ENCODE data around the gene AGAP1. TPM values are rescaled to one million over a fixed set of nuclear protein-coding genes. Genes with fewer than 3 reads are reported as not detected.

Gene AGAP1
- total RNA-seq, 1 donor: 18.5 TPM

DNA sequence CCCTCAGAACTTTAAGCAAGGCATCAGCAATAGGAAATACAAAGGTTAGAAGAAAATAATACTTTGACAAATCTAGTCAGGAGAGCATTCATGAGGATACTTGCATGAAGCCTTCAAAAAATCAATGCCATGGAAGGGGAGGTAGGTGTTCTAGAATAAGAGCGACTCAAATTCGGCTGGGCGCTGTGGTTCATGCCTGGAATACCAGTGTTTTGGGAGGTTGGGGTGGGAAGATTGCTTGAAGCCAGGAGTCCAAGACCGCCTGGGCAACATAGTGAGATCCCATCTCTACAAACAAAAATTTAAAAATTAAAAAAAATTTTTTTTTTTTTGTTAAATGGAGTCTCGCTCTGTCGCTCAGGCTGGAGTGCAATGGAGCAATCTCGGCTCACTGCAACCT, 652.6 kb downstream of the AGAP1 start:
- Histone ChIP-seq H3K27me3 (ENCODE audit: insufficient read depth, low read length) (no peaks in the 10 kb centered on the region), H4K20me1 (ENCODE audit: insufficient read depth, low read length) (no peaks in the 10 kb centered on the region), H3K4me1 (ENCODE audit: insufficient read depth, low read length) (no peaks in the 10 kb centered on the region), H3K27ac (ENCODE audit: low read depth, low read length) (no peak overlapping the region), H3K4me2 (ENCODE audit: insufficient read depth, low read length) (no peak overlapping the region), H3K79me2 (ENCODE audit: insufficient read depth, low read length) (no peaks in the 10 kb centered on the region), H3K9me3 (ENCODE audit: low read depth, low read length) (no peaks in the 10 kb centered on the region), H3K36me3 (ENCODE audit: insufficient read depth, low read length) (no peaks in the 10 kb centered on the region), H3K4me3 (ENCODE audit: insufficient read depth, low read length) (no peak overlapping the region), H2AFZ (ENCODE audit: low read length) (no peak overlapping the region)
- no peak for DNase-seq (ENCODE audit: insufficient read length, low spot score, missing footprints)
- TF ChIP-seq, protein P1, sequence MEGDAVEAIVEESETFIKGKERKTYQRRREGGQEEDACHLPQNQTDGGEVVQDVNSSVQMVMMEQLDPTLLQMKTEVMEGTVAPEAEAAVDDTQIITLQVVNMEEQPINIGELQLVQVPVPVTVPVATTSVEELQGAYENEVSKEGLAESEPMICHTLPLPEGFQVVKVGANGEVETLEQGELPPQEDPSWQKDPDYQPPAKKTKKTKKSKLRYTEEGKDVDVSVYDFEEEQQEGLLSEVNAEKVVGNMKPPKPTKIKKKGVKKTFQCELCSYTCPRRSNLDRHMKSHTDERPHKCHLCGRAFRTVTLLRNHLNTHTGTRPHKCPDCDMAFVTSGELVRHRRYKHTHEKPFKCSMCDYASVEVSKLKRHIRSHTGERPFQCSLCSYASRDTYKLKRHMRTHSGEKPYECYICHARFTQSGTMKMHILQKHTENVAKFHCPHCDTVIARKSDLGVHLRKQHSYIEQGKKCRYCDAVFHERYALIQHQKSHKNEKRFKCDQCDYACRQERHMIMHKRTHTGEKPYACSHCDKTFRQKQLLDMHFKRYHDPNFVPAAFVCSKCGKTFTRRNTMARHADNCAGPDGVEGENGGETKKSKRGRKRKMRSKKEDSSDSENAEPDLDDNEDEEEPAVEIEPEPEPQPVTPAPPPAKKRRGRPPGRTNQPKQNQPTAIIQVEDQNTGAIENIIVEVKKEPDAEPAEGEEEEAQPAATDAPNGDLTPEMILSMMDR (IDR thresholded peaks at IDR 0.05; ENCODE audit: extremely low read depth, low read depth, low read length): no peak

DNA sequence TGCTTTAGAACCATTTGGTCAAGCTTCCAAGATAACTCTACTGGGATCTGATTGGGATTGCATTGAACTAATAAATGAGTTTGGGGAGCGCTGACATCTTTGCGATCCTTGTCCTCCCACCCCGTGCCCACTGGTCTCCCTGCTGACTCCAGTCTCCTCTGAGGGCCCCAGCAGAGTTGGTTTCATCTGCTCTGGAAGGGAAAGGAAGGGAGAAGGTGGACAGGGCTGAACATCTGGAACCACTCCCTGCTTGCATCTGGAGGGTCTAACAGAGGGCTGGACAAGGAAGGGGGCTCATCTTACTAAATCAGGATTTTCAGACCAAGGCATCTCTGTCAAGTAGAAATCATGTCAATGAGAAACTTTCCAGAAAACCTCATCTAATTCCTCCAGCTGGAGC, 661.6 kb downstream of the AGAP1 start:
- H3K9me3 ChIP-seq (ENCODE audit: low read depth, low read length): no peaks in the 10 kb centered on the region
- no peaks in the 10 kb centered on the region for H3K79me2 ChIP-seq (ENCODE audit: insufficient read depth, low read length)
- no peaks in the 10 kb centered on the region for H4K20me1 ChIP-seq (ENCODE audit: insufficient read depth, low read length)
- no peak overlapping the region for H2AFZ ChIP-seq (ENCODE audit: low read length)
- H3K4me1 ChIP-seq (ENCODE audit: insufficient read depth, low read length): no peaks in the 10 kb centered on the region
- H3K36me3 ChIP-seq (ENCODE audit: insufficient read depth, low read length): no peaks in the 10 kb centered on the region
- H3K27ac ChIP-seq (ENCODE audit: low read depth, low read length): no peak overlapping the region
- DNase-seq (ENCODE audit: insufficient read length, low spot score, missing footprints): no peak
- TF ChIP-seq, protein P1 (IDR thresholded peaks at IDR 0.05; ENCODE audit: extremely low read depth, low read depth, low read length): no peak
- H3K4me2 ChIP-seq (ENCODE audit: insufficient read depth, low read length): no peak overlapping the region
- no peak overlapping the region for H3K4me3 ChIP-seq (ENCODE audit: insufficient read depth, low read length)
- peaks cover 3% of the 10 kb centered on the region for H3K27me3 ChIP-seq (ENCODE audit: insufficient read depth, low read length)

DNA sequence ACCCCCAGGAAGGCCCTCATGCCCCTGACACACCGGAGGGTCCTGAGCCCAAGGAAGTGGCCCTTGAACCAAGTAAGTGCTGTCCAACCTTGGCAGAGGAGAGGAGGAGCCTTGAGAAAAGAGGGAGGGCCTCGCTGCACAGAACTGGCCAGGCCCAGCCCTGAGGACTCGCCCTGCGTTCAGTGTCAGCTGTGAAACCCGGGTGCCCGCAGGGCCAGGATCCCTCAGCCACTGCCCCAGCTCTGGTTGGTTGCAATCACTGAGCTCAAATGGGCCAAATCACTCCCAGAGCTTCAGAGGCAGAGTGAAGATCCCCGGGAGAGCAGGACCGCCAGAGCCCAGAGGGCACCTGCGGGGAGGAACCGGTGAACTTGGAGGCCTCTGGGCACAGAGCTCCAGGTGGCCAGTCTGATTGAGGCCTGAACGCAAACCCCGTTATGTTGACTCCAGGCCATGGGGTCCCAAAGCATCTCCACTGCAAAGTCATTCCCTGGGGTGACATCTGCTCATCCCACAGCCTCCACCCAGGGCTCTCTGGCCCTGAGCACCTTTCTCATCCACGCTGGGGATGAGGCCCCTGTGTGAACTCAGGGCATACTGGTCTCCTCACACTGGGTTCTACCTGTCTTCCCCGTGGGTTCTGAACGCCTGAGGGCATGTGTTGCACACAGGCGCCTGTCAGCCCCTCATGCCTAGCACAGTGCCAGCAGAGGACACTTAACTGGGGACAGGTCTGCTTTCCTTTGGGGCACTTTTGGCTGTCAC, 662.4 kb downstream of the AGAP1 start:
- H3K4me3 ChIP-seq (ENCODE audit: insufficient read depth, low read length): no peak overlapping the region
- no peaks in the 10 kb centered on the region for H3K9me3 ChIP-seq (ENCODE audit: low read depth, low read length)
- H3K79me2 ChIP-seq (ENCODE audit: insufficient read depth, low read length): no peaks in the 10 kb centered on the region
- H3K4me1 ChIP-seq (ENCODE audit: insufficient read depth, low read length): no peaks in the 10 kb centered on the region
- H3K27ac ChIP-seq (ENCODE audit: low read depth, low read length): no peak overlapping the region
- DNase-seq (ENCODE audit: insufficient read length, low spot score, missing footprints): peak; percentile 82
- H3K36me3 ChIP-seq (ENCODE audit: insufficient read depth, low read length): no peaks in the 10 kb centered on the region
- no peak overlapping the region for H3K4me2 ChIP-seq (ENCODE audit: insufficient read depth, low read length)
- peaks cover 3% of the 10 kb centered on the region for H3K27me3 ChIP-seq (ENCODE audit: insufficient read depth, low read length)
- no peak overlapping the region for H2AFZ ChIP-seq (ENCODE audit: low read length)
- H4K20me1 ChIP-seq (ENCODE audit: insufficient read depth, low read length): no peaks in the 10 kb centered on the region
- TF ChIP-seq, protein P1 (IDR thresholded peaks at IDR 0.05; ENCODE audit: extremely low read depth, low read depth, low read length): no peak

DNA sequence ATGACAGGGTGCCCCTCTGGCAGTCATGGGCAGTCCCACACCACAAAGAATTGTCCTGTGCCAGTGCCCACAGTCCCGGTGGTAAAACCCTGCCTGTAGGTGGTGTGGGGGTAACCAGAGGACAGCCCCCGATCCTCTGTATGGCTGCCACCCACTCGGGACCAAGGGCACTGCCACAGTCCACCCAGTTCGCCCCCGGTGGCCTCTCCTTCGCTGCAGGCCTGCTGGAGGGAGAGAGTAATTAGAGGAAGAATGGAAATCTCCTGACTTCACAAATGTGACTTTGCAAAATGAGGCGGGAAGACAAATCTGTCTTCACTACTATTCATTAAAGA, 663.0 kb downstream of the AGAP1 start:
- Histone ChIP-seq H3K27ac (ENCODE audit: low read depth, low read length) (no peak overlapping the region), H3K27me3 (ENCODE audit: insufficient read depth, low read length) (peaks cover 3% of the 10 kb centered on the region), H3K4me2 (ENCODE audit: insufficient read depth, low read length) (no peak overlapping the region), H3K4me1 (ENCODE audit: insufficient read depth, low read length) (no peaks in the 10 kb centered on the region), H3K4me3 (ENCODE audit: insufficient read depth, low read length) (no peak overlapping the region), H2AFZ (ENCODE audit: low read length) (no peak overlapping the region), H3K36me3 (ENCODE audit: insufficient read depth, low read length) (no peaks in the 10 kb centered on the region), H3K9me3 (ENCODE audit: low read depth, low read length) (no peaks in the 10 kb centered on the region), H3K79me2 (ENCODE audit: insufficient read depth, low read length) (no peaks in the 10 kb centered on the region), H4K20me1 (ENCODE audit: insufficient read depth, low read length) (no peaks in the 10 kb centered on the region)
- DNase-seq (ENCODE audit: insufficient read length, low spot score, missing footprints): no peak
- TF ChIP-seq, protein P1 (IDR thresholded peaks at IDR 0.05; ENCODE audit: extremely low read depth, low read depth, low read length): no peak
